Measurements from ENCODE around the gene STRADB.
"Not testable (repeated sequence)": the region's sequence is repeated elsewhere in the genome, so short reads cannot be mapped to it uniquely, and the experiment has no call there.

STRADB gene

GRCh38 chr2:201467666-201468065, 16.1 kb downstream of the STRADB start:
- no peak for DNase-seq (ENCODE audit: low read depth)

GRCh38 chr2:201470821-201471731, 19.5 kb downstream of the STRADB start:
- no peak for DNase-seq (ENCODE audit: low read depth)

- DNase-seq (ENCODE audit: low read depth), result no peak
Observed at GRCh38 chr2:201471732-201472393, 20.3 kb downstream of the STRADB start.

GRCh38 chr2:201472411-201472810, 20.9 kb downstream of the STRADB start:
- no peak for DNase-seq (ENCODE audit: low read depth)

- no peak for DNase-seq (ENCODE audit: low read depth)
Observed at GRCh38 chr2:201482543-201482942, 31.0 kb downstream of the STRADB start.

DNA sequence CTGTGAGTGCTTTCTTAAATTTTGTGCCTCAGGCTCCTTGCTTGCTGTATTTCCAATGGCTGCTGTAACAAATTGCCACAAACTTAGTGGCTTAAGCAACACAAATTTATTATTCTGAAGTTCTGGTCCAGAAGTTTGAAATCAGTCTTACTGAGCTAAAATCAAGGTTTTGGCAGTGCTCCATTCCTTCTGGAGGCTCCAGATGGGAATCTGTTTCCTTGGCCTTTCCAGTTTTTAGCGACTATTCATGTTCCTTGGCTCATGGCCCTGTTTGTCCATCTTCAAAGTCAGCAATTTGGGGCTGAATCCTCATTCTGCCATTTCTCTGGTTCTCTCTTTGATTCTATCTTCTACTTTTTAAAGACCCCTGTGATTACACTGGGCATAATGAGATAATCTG, 31.8 kb downstream of the STRADB start:
- no peak for DNase-seq (ENCODE audit: low read depth)

DNA sequence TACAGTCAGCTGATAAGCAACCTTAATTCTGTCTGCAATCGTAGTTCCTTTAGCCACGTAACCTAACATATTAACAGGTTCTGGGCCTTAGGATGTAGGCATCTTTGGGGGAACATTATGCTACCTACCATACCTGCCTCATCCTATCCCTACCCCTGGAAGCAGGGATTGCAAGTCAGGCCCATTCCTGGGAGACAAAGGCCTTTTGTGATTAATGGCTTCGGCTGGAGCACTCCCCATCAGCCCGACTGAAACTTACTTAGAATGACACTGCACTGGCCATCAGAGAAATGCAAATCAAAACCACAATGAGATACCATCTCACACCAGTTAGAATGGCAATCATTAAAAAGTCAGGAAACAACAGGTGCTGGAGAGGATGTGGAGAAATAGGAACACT, 32.2 kb downstream of the STRADB start:
- not testable (repeated sequence) for DNase-seq (ENCODE audit: low read depth)

GRCh38 chr2:201484805-201485204, 33.3 kb downstream of the STRADB start:
- DNase-seq (ENCODE audit: low read depth), result no peak

DNA sequence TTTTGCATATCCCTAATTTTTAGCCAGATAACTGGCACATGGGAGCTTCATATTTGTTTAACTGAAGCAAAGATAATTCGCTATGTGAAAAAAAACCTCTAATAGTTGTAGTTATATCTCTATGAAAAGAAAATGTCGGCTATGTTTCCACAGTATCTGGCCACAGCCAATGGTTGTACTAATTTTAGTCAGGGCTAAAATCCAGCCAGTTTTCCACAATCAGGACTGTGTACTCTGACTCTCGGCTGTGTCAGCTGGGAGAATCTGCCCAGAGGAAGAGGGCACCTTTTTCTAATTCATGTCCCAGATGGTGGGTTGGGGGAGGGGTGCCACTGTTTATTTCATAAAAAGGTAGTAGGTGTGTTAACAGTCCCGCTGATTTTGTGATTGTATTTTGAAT, 38.8 kb downstream of the STRADB start:
- no peak for DNase-seq (ENCODE audit: low read depth)

DNA sequence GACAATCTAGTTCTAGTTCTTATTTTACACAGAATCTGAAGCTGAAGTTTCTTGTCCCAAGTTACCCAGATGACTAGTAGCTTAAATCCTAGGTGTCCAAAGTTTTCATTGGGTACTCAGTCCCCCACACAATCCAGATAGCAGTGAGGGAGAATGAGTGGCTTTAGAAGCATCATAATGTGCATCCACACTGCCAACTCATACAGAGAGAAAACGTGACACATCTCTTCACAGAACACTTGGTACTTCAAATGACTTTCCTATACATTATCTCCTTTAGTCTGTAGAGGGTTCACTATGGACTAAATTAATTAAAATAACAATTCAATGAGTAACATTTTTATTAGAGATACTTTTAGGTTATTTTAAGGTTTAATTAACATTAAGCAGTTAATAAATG, 45.2 kb downstream of the STRADB start:
- no peak for DNase-seq (ENCODE audit: low read depth)

DNA sequence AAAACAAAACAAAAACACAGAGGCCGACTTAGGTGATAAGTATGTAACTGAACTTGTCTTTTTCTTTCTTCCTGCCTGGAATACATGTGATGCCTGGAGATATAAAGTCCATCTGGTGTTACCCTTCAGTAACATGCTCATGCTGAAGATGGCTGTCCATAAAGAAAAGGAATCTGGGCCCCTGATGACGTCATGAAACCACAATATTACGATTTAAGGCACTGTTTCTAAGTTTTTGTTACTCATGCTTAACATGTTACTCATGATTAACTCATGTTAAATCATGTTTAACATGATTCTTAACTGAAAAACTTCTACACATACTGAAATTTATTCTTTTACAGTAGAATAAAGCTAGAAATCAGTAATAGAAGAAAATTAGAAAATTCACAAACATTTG, 49.0 kb downstream of the STRADB start:
- DNase-seq (ENCODE audit: low read depth), result no peak

- no peak for DNase-seq (ENCODE audit: low read depth)
Observed at GRCh38 chr2:201502713-201503112, 51.2 kb downstream of the STRADB start.

GRCh38 chr2:201507725-201508124, 56.2 kb downstream of the STRADB start:
- DNase-seq (ENCODE audit: low read depth), result no peak

GRCh38 chr2:201513271-201513670, 61.7 kb downstream of the STRADB start:
- DNase-seq (ENCODE audit: low read depth), result no peak

DNA sequence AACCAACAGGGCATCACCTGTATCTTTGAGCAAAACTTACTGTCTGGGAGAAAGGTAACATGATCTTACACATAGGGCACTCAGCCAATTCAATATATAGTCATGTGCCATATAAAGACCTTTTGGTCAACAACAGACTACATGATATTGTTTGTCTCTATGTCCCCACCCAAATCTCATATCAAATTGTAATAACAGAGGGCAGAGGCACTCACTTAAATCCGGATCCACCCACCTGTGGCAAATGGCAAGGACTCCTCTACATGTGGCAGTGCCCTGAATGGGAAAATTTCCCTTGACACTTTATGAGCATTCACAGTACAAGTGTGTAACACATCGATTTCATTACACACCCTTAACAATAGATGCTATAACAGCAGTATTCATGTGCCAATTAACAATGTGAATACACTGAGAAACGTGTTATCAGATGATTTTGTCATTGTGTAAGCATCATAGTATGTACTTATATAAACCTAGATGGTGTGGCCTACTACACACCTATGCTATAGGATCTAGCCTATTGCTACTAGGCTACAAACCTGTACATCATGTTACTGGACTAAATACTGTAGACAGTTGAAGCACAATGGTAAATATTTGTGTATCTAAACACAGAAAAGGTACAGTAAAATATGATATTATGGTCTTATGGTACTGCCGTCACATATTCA, 64.2 kb downstream of the STRADB start:
- DNase-seq (ENCODE audit: low read depth), result no peak

GRCh38 chr2:201517094-201517493, 65.6 kb downstream of the STRADB start:
- no peak for DNase-seq (ENCODE audit: low read depth)

DNA sequence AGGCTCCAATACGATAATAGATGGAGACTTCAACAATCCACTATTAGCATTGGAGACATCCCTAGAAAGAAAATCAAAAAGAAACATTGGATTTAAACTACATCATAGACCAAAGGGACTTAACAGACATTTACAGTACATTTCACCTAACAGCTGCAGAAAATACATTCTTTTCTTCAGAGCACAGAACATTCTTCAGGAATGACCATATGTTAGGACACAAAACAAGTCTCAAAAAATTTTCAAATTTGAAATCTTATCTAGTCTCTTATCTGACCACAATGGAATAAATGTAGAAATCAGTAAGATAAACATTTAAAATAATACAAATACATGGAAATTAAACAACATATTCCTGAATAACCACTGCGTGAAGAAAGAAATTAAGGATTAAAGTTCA, 68.7 kb downstream of the STRADB start:
- no peak for DNase-seq (ENCODE audit: low read depth)

- no peak for DNase-seq (ENCODE audit: low read depth)
Observed at GRCh38 chr2:201522965-201523364, 71.4 kb downstream of the STRADB start.

DNA sequence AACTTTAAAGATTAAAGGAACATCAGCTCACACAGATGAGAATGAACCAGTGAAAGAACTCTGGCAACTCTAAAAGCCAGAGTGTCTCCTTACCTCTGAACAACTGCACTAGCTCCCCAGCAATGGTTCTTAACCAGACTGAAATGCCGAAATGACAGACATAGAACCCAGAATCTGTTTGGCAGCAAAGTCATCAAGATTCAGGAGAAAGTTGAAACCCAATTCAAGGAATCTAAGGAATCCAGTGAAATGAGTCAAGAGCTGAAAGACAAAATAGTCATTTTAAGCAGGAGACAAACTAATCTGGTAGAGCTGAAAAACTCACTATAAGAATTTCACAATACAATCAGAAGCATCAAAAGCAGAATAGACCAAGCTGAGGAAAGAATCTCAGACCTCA, 72.0 kb downstream of the STRADB start:
- no peak for DNase-seq (ENCODE audit: low read depth)
